ENCODE results near the gene MIGA2. TPM values are rescaled to one million over a fixed set of nuclear protein-coding genes. Genes with fewer than 3 reads are reported as not detected.

The MIGA2 gene
- total RNA-seq, 4 donors from 2014 or later, result 16.2 to 38.3 (median 24.6) TPM

DNA sequence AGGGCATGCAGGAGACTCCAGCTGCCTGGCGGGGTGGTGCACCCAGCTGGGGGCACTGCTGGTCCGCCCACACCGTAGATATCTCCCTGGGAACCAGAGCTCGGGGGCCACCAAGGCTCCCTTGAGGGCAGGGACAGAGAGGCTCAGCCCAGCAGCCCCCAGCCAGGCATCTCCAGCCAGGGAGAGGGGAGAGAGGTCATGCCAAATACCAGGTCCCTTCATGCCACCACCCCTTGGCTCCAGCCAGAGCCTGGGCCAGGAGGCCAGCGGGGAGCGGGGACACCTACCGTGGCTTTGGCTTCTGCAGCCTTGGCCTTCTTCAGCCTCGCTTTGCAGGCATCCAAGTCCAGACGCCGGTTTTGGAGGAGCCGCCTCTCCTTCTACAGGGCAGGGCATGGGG is 22.3 kb upstream of the MIGA2 start:
- ATAC-seq, result no peak
- TF ChIP-seq EP300 (IDR thresholded peaks at IDR 0.05), result no peak
- WGBS, 2 donors (ENCODE audit: low coverage in 1 of 2), result no CpG with 5 or more reads among the region's 11 CpGs
- H3K27ac ChIP-seq, result no peak overlapping the region
- no peaks in the 10 kb centered on the region for H3K4me1 ChIP-seq
- H3K36me3 ChIP-seq, result peaks cover 0 to 91% of the 10 kb centered on the region in 2 donors
- no peaks in the 10 kb centered on the region for H3K27me3 ChIP-seq
- H3K9me3 ChIP-seq, result no peaks in the 10 kb centered on the region
- H3K4me3 ChIP-seq, result no peak overlapping the region

DNA sequence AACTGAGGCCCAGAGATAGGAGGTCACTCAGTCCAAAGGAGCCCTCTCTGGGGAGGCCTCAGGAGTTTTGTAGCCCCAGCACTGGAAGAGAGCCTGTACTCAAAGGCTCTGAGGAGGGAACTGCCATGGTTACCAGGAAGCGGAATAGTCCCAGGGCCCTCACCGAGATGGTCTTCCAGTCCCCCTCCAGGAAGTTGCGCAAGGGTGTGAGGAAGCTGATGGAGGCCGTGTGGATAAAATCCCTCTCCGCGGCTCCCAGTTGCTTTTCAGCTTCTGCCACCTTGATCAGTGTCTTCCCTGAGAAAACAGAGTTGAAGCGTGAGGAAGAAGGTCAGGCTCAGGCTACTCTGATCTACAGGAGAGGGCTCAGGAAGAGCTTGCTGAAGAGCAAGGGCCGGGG is 21.8 kb upstream of the MIGA2 start:
- 81 to 100% methylated on average over 1 to 3 of the region's 8 CpGs for WGBS, 2 donors (ENCODE audit: low coverage in 1 of 2)
- no peaks in the 10 kb centered on the region for H3K9me3 ChIP-seq
- no peak for TF ChIP-seq EP300 (IDR thresholded peaks at IDR 0.05)
- TF ChIP-seq POLR2AphosphoS5 (IDR thresholded peaks at IDR 0.05), result no peak
- TF ChIP-seq, protein P1, sequence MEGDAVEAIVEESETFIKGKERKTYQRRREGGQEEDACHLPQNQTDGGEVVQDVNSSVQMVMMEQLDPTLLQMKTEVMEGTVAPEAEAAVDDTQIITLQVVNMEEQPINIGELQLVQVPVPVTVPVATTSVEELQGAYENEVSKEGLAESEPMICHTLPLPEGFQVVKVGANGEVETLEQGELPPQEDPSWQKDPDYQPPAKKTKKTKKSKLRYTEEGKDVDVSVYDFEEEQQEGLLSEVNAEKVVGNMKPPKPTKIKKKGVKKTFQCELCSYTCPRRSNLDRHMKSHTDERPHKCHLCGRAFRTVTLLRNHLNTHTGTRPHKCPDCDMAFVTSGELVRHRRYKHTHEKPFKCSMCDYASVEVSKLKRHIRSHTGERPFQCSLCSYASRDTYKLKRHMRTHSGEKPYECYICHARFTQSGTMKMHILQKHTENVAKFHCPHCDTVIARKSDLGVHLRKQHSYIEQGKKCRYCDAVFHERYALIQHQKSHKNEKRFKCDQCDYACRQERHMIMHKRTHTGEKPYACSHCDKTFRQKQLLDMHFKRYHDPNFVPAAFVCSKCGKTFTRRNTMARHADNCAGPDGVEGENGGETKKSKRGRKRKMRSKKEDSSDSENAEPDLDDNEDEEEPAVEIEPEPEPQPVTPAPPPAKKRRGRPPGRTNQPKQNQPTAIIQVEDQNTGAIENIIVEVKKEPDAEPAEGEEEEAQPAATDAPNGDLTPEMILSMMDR (IDR thresholded peaks at IDR 0.05), result no peak
- TF ChIP-seq POLR2A (IDR thresholded peaks at IDR 0.05), result no peak
- ATAC-seq, result no peak
- no peaks in the 10 kb centered on the region for H3K27me3 ChIP-seq
- H3K36me3 ChIP-seq, result peaks cover 0 to 91% of the 10 kb centered on the region in 2 donors
- H3K4me1 ChIP-seq, result no peaks in the 10 kb centered on the region
- H3K27ac ChIP-seq, result no peak overlapping the region
- H3K4me3 ChIP-seq, result no peak overlapping the region

DNA sequence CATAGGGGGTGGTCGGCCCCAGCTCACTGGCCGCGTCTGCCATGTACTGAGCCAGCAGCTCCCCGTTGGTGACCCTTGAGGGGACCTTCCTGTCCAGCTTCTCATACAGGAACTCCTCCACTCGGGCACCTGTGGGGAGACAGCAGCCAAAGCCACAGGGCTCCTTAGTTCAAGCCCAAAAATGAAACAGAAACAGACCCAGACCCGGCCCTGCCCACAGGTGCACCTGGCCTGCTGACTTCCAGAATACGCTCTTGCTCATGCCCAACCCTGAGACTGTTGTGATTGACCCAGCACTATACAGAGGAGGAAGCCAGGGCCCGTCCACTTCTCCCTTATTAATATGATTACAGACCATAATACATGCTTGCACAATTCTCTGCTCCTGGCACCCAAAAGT is 15.3 kb upstream of the MIGA2 start:
- Histone ChIP-seq H3K4me3 (no peak overlapping the region), H3K9me3 (no peaks in the 10 kb centered on the region), H3K36me3 (peaks cover 0 to 42% of the 10 kb centered on the region in 2 donors), H3K27me3 (no peaks in the 10 kb centered on the region), H3K4me1 (peaks cover 0 to 30% (median 5%) of the 10 kb centered on the region in 3 donors), H3K27ac (no peak overlapping the region)
- TF ChIP-seq POLR2A (IDR thresholded peaks at IDR 0.05), result no peak
- TF ChIP-seq, protein P1 (IDR thresholded peaks at IDR 0.05), result no peak
- TF ChIP-seq EP300 (IDR thresholded peaks at IDR 0.05), result no peak
- TF ChIP-seq POLR2AphosphoS5 (IDR thresholded peaks at IDR 0.05), result no peak
- ATAC-seq, result peak; percentile 30
- 61 to 63% methylated on average over 4 of the region's 8 CpGs for WGBS, 2 donors (ENCODE audit: low coverage in 1 of 2)

DNA sequence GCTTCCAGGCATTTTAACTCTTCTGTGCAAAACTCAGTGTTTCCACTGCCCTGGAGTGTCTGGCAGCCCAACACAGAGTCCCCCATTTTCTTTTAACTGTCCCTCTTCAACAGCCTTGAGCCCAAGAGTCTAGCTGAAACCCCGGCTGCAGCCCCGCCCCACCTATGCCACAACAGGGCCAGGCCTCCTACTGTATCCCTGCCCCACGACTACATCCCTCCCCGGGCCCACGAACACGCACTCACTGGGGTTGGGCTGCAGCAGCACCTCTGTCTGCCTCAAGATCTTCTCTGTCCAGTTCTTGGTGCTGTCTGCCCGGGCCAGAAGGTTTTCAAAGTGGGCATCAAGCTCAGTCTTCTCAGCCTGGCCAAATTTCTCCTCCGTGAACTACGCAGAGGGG is 14.4 kb upstream of the MIGA2 start:
- Histone ChIP-seq H3K9me3 (no peaks in the 10 kb centered on the region), H3K4me3 (no peak overlapping the region), H3K4me1 (peaks cover 0 to 39% (median 14%) of the 10 kb centered on the region in 3 donors), H3K36me3 (peaks cover 0 to 40% of the 10 kb centered on the region in 2 donors), H3K27ac (peak overlapping the region in 3 of 4 donors; percentile 26 to 68 (median 57)), H3K27me3 (no peaks in the 10 kb centered on the region)
- ATAC-seq, result no peak
- WGBS, 2 donors (ENCODE audit: low coverage in 1 of 2), result 89 to 100% methylated on average over 1 to 3 of the region's 9 CpGs
- TF ChIP-seq, protein P1 (IDR thresholded peaks at IDR 0.05), result no peak
- TF ChIP-seq EP300 (IDR thresholded peaks at IDR 0.05), result no peak
- no peak for TF ChIP-seq POLR2A (IDR thresholded peaks at IDR 0.05)

DNA sequence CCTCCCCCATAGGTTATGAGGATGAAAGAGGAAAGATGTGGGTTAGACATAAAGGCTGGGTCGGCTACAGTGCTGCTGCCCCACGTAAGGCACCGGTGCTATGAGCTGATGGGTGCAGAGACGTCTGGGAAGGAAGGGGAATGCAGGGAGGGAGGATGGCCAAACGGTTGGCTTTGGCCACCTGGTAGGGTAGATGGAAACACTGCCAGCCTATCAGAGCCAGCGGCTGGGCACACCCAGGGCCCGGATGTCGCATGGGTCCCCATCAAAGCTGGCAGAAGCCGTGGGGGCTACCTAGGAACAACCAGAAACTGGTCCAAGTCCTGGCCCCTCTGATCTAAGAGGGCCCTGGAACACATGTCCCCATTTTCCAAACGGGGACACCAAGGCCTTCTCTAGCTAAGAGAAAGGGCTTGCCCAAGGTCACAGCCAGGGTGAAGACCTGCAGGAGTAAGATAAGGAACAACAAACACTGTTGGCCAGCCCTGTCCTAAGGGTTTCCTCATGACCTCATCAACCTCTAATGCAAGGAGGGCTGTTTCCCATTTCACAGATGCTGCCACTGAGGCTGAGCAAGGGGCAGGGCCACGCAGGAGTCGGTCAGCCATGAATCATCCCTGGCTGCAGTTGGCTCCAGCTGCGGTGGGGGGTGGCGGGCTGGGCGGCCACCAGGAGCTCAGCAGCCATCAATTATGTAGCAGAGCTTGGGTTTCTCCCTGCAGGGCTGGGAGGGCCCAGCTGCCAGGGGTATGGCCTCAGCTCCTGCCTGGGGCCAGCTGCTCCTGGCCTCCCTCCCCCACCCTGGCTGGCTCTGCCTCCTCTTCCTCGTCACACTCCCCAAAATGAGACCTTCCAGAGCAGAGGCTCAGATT is 13.2 kb upstream of the MIGA2 start:
- H3K9me3 ChIP-seq, result no peaks in the 10 kb centered on the region
- H3K4me3 ChIP-seq, result no peak overlapping the region
- ATAC-seq, result peak; percentile 42
- no peak for TF ChIP-seq EP300 (IDR thresholded peaks at IDR 0.05)
- TF ChIP-seq, protein P1 (IDR thresholded peaks at IDR 0.05), result no peak
- no peak for TF ChIP-seq POLR2A (IDR thresholded peaks at IDR 0.05)
- peak; percentile 46 for TF ChIP-seq POLR2AphosphoS5 (IDR thresholded peaks at IDR 0.05)
- no peaks in the 10 kb centered on the region for H3K27me3 ChIP-seq
- peaks cover 0 to 28% of the 10 kb centered on the region in 2 donors for H3K36me3 ChIP-seq
- H3K27ac ChIP-seq, result peak overlapping the region in 3 of 4 donors; percentile 26 to 68 (median 57)
- 58 to 82% methylated on average over 6 to 10 of the region's 16 CpGs for WGBS, 2 donors (ENCODE audit: low coverage in 1 of 2)
- peaks cover 0 to 47% (median 20%) of the 10 kb centered on the region in 3 donors for H3K4me1 ChIP-seq
